ENCODE measurements around the gene RAE1.

Gene RAE1

GRCh38 chr20:57386762-57387161 lies 35.7 kb downstream of the RAE1 start:
- H3K9me3 ChIP-seq (replicated peaks in 1 of 11), result no peaks in the 10 kb centered on the region
- peaks cover 30 to 54% (median 41%) of the 10 kb centered on the region in 10 experiments for H3K4me1 ChIP-seq

GRCh38 chr20:57387463-57387862 lies 36.4 kb downstream of the RAE1 start:
- no peak for TF ChIP-seq Cebpa-rat (IDR thresholded peaks at IDR 0.05)
- Histone ChIP-seq H3K4me1 (peaks cover 26 to 48% (median 36%) of the 10 kb centered on the region in 10 experiments), H3K36me3 (peaks cover 0 to 27% (median 10%) of the 10 kb centered on the region in 11 experiments; a peak in 18 of 22 replicates), H3K9ac (peak overlapping the region in 3 of 11 experiments; percentile 4 to 48 (median 29); a peak in 2 of 22 replicates), H3K27ac (0 out of 22 replicates have a peak overlapping the region, but pooled peaks of 1 of the 11 experiments have one; percentile 96), H4K20me1 (peaks cover 3 to 12% (median 10%) of the 10 kb centered on the region in 11 experiments; a peak in 21 of 22 replicates), H3K27me3 (no peaks in the 10 kb centered on the region), H3K4me2 (no peak overlapping the region), H3K9me3 (replicated peaks in 1 of 11) (peaks cover 0 to 4% (median 0%) of the 10 kb centered on the region in 11 experiments; a peak in 5 of 22 replicates), H3K4me3 (no peak overlapping the region)

More at GRCh38 chr20:57386762-57387161, 35.7 kb downstream of the RAE1 start:
- Histone ChIP-seq H3K4me2 (no peak overlapping the region), H3K27ac (no peak overlapping the region), H3K27me3 (no peaks in the 10 kb centered on the region), H3K9ac (no peak overlapping the region), H3K36me3 (peaks cover 0 to 22% (median 7%) of the 10 kb centered on the region in 11 experiments; a peak in 7 of 22 replicates), H4K20me1 (peaks cover 0 to 5% (median 4%) of the 10 kb centered on the region in 11 experiments; a peak in 12 of 22 replicates), H3K4me3 (no peak overlapping the region)
- no peak for TF ChIP-seq Cebpa-rat (IDR thresholded peaks at IDR 0.05)

GRCh38 chr20:57387945-57388371 lies 36.9 kb downstream of the RAE1 start:
- peaks cover 7 to 17% (median 15%) of the 10 kb centered on the region in 11 experiments; a peak in 21 of 22 replicates for H4K20me1 ChIP-seq
- no peak overlapping the region for H3K4me3 ChIP-seq
- peak overlapping the region in 1 of 11 experiments; percentile 96; a peak in 1 of 22 replicates for H3K27ac ChIP-seq
- TF ChIP-seq Cebpa-rat (IDR thresholded peaks at IDR 0.05), result no peak
- H3K9ac ChIP-seq, result peak overlapping the region in 4 of 11 experiments; percentile 4 to 48 (median 29); a peak in 3 of 22 replicates
- H3K4me2 ChIP-seq, result peak overlapping the region in 3 of 11 experiments; percentile 95 to 100 (median 96); a peak in 3 of 22 replicates
- H3K4me1 ChIP-seq, result peaks cover 28 to 46% (median 36%) of the 10 kb centered on the region in 10 experiments
- H3K36me3 ChIP-seq, result peaks cover 0 to 32% (median 15%) of the 10 kb centered on the region in 11 experiments; a peak in 21 of 22 replicates
- H3K9me3 ChIP-seq (replicated peaks in 1 of 11), result peaks cover 0 to 8% (median 0%) of the 10 kb centered on the region in 11 experiments; a peak in 5 of 22 replicates
- H3K27me3 ChIP-seq, result no peaks in the 10 kb centered on the region

GRCh38 chr20:57388953-57389694 lies 38.1 kb downstream of the RAE1 start:
- Histone ChIP-seq H3K36me3 (peaks cover 10 to 40% (median 25%) of the 10 kb centered on the region in 11 experiments), H3K9me3 (replicated peaks in 1 of 11) (peaks cover 0 to 11% (median 0%) of the 10 kb centered on the region in 11 experiments; a peak in 6 of 22 replicates), H3K27me3 (no peaks in the 10 kb centered on the region), H3K4me1 (peaks cover 39 to 54% (median 47%) of the 10 kb centered on the region in 10 experiments), H3K9ac (peak overlapping the region; percentile 80 to 100 (median 93)), H3K27ac (peak overlapping the region; percentile 81 to 99 (median 96)), H3K4me3 (peak overlapping the region; percentile 40 to 100 (median 66)), H3K4me2 (peak overlapping the region; percentile 91 to 100 (median 98)), H4K20me1 (peaks cover 19 to 29% (median 27%) of the 10 kb centered on the region in 11 experiments)
- no peak for TF ChIP-seq Cebpa-rat (IDR thresholded peaks at IDR 0.05)

GRCh38 chr20:57389695-57390603 lies 38.9 kb downstream of the RAE1 start:
- peak overlapping the region; percentile 91 to 100 (median 98) for H3K4me2 ChIP-seq
- peak overlapping the region; percentile 81 to 99 (median 96) for H3K27ac ChIP-seq
- H4K20me1 ChIP-seq, result peaks cover 27 to 37% (median 35%) of the 10 kb centered on the region in 11 experiments
- peaks cover 0 to 11% (median 0%) of the 10 kb centered on the region in 11 experiments; a peak in 6 of 22 replicates for H3K9me3 ChIP-seq (replicated peaks in 1 of 11)
- no peaks in the 10 kb centered on the region for H3K27me3 ChIP-seq
- peaks cover 19 to 40% (median 30%) of the 10 kb centered on the region in 11 experiments for H3K36me3 ChIP-seq
- peak overlapping the region; percentile 80 to 100 (median 93) for H3K9ac ChIP-seq
- peaks cover 47 to 60% (median 56%) of the 10 kb centered on the region in 10 experiments for H3K4me1 ChIP-seq
- TF ChIP-seq Cebpa-rat (IDR thresholded peaks at IDR 0.05), result no peak
- peak overlapping the region; percentile 40 to 100 (median 66) for H3K4me3 ChIP-seq

GRCh38 chr20:57390604-57391438 lies 39.8 kb downstream of the RAE1 start, which contains the start of gene RBM38:
TSS of gene RBM38 (plus strand) at chr20:57391396. CDS start at chr20:57391582, 186 bp downstream.
- peak within 1 kb of the TSS; percentile 81 to 99 (median 96) for H3K27ac ChIP-seq

GRCh38 chr20:57391439-57392301 lies 40.6 kb downstream of the RAE1 start:
- Histone ChIP-seq H3K9me3 (replicated peaks in 1 of 11) (peaks cover 0 to 11% (median 0%) of the 10 kb centered on the region in 11 experiments; a peak in 6 of 22 replicates), H3K4me2 (peak overlapping the region; percentile 95 to 100 (median 99)), H3K9ac (peak overlapping the region; percentile 86 to 100 (median 98)), H3K27ac (peak overlapping the region; percentile 64 to 99 (median 96)), H3K36me3 (peaks cover 36 to 48% (median 47%) of the 10 kb centered on the region in 11 experiments), H4K20me1 (peaks cover 45 to 54% (median 52%) of the 10 kb centered on the region in 11 experiments), H3K27me3 (no peaks in the 10 kb centered on the region), H3K4me1 (peaks cover 58 to 74% (median 69%) of the 10 kb centered on the region in 10 experiments), H3K4me3 (peak overlapping the region; percentile 82 to 100 (median 95))
- no peak for TF ChIP-seq Cebpa-rat (IDR thresholded peaks at IDR 0.05)

More at GRCh38 chr20:57390604-57391438, 39.8 kb downstream of the RAE1 start, which contains the start of gene RBM38:
- Histone ChIP-seq H3K4me1 (peaks cover 49 to 66% (median 60%) of the 10 kb centered on the region in 10 experiments), H3K36me3 (peaks cover 27 to 43% (median 39%) of the 10 kb centered on the region in 11 experiments), H3K9ac (peak within 1 kb of the TSS; percentile 86 to 100 (median 98)), H4K20me1 (peaks cover 36 to 46% (median 44%) of the 10 kb centered on the region in 11 experiments), H3K9me3 (replicated peaks in 1 of 11) (peaks cover 0 to 11% (median 0%) of the 10 kb centered on the region in 11 experiments; a peak in 6 of 22 replicates), H3K27me3 (no peaks in the 10 kb centered on the region), H3K4me3 (peak within 1 kb of the TSS; percentile 82 to 100 (median 95)), H3K4me2 (peak within 1 kb of the TSS; percentile 95 to 100 (median 99))
- TF ChIP-seq Cebpa-rat (IDR thresholded peaks at IDR 0.05), result no peak

Data from BLaER1 treated with 17β-estradiol and CSF1 and Interleukin-3, amounts not matched to agents 10 nM and 100 nM (cell line).